GM12878 (cell line): ENCODE data around the gene IL18R1. TPM values are rescaled to one million over a fixed set of nuclear protein-coding genes. Genes with fewer than 3 reads are reported as not detected.

Experiments
- BCL11A ChIP-seq: IDR thresholded peaks from 2 replicates; pipeline ENCODE4 v1.6.1; 2011; ENCODE audit warnings: low read depth, low read length
- NFYB ChIP-seq: IDR thresholded peaks from 2 replicates; pipeline ENCODE4 v1.6.1; 2011; ENCODE audit warnings: low read depth, mild to moderate bottlenecking, low read length, improper control_type of control experiment, moderate library complexity; ENCODE audit not compliant: insufficient read depth
- PAX5 ChIP-seq: IDR thresholded peaks from 2 replicates; pipeline ENCODE4 v1.6.1; 2011; ENCODE audit warnings: low read depth, low read length, borderline replicate concordance
- PML ChIP-seq: IDR thresholded peaks from 2 replicates; pipeline ENCODE4 v1.6.1; 2012; ENCODE audit warnings: low read length, inconsistent platforms
- POLR2AphosphoS2 ChIP-seq: IDR thresholded peaks from 2 replicates; pipeline ENCODE4 v1.6.1; 2011; ENCODE audit warnings: low read depth, mild to moderate bottlenecking, low read length, improper control_type of control experiment, moderate library complexity
- RFX5 ChIP-seq: IDR thresholded peaks from 2 replicates; pipeline ENCODE4 v1.6.1; 2011; ENCODE audit warnings: low read depth, low read length, improper control_type of control experiment
- SPI1 ChIP-seq: IDR thresholded peaks from 2 replicates; pipeline ENCODE4 v1.6.1; 2011; ENCODE audit warnings: low read depth, mild to moderate bottlenecking, low read length, moderate library complexity, borderline replicate concordance; ENCODE audit not compliant: insufficient read depth
- TCF3 ChIP-seq: IDR thresholded peaks from 2 replicates; pipeline ENCODE4 v1.6.1; 2012; ENCODE audit warnings: low read depth, mild to moderate bottlenecking, low read length, borderline replicate concordance; ENCODE audit not compliant: insufficient read depth
- polyA plus RNA-seq, 11 experiments: library from polyadenylated mRNA; depleted of rRNA in 4 of 11; unstranded in 6 of 11; stranded (reverse) in 5 of 11; fragments of >200 nt; fragmentation: Nextera tagmentation in 4 of 11; fragmentation: Illumina TruSeq in 1 of 11; extraction: Ambion mirVana in 4 of 11; extraction: Trizol in 1 of 11; gene quantifications; 1 replicate in 1 of 11; 2 replicates in 10 of 11; pipeline versions ENCODE4 v1.2.1 to v1.2.3, GENCODE V29; 2011 to 2016; ENCODE audit warnings: inconsistent platforms in 2 of 11, missing spikeins in 2 of 11, low read depth in 1 of 11
- total RNA-seq, 4 experiments: library from RNA; depleted of rRNA in 3 of 4; stranded (reverse); fragments of >200 nt in 3 of 4; fragmentation: Illumina TruSeq in 1 of 4; extraction: Trizol in 1 of 4; gene quantifications; 2 replicates each; pipeline versions ENCODE4 v1.2.1 to v1.2.3, GENCODE V29; 2013 to 2021
- TF ChIP-seq, protein P1 (sequence below): fragments of 450-650 bp; IDR thresholded peaks from 2 replicates; pipeline ENCODE4 v1.6.1; 2017; ENCODE audit warnings: mild to moderate bottlenecking, moderate library complexity
- TF ChIP-seq, protein P2 (sequence below): fragments of 150-350 bp; IDR thresholded peaks from 2 replicates; pipeline ENCODE4 v1.6.1; 2014; ENCODE audit warnings: mild to moderate bottlenecking, low read depth, low read length
- TF ChIP-seq, protein P3 (sequence below): fragments of 450-650 bp; formaldehyde crosslinking; IDR thresholded peaks from 2 replicates; pipeline ENCODE4 v1.4.0; 2022; ENCODE audit warnings: mild to moderate bottlenecking, moderate library complexity
- TF ChIP-seq, protein P4 (sequence below): fragments of 450-650 bp; IDR thresholded peaks from 2 replicates; pipeline ENCODE4 v1.6.1; 2017; ENCODE audit warnings: mild to moderate bottlenecking, moderate library complexity

The IL18R1 gene
- total and polyA plus RNA-seq, 10 of the 15 experiments (the other 5 are each of a cell fraction or from before 2014, with no cell fraction given) = 3.5 to 15.5 (median 11.1) TPM

DNA sequence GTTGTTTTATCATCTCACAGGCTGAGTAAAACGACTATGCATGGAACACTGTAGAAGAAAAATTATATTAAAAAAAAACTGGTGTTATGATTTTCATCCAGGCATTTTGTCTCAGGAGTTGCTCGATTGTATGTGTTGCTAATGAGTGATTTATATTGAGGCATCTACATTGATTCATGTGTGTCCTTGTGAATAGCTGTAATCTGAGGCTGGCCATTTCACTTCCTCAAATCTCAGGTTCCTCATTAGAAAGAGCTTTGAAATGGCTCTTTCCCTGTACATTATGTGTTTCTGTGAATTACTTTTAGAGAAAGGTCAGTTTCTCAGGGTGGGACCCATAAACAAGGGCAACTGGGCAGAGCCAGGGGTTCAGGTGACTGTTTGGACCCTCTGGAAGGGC, 2.3 kb downstream of the IL18R1 start (continued):
- TF ChIP-seq, protein P1, sequence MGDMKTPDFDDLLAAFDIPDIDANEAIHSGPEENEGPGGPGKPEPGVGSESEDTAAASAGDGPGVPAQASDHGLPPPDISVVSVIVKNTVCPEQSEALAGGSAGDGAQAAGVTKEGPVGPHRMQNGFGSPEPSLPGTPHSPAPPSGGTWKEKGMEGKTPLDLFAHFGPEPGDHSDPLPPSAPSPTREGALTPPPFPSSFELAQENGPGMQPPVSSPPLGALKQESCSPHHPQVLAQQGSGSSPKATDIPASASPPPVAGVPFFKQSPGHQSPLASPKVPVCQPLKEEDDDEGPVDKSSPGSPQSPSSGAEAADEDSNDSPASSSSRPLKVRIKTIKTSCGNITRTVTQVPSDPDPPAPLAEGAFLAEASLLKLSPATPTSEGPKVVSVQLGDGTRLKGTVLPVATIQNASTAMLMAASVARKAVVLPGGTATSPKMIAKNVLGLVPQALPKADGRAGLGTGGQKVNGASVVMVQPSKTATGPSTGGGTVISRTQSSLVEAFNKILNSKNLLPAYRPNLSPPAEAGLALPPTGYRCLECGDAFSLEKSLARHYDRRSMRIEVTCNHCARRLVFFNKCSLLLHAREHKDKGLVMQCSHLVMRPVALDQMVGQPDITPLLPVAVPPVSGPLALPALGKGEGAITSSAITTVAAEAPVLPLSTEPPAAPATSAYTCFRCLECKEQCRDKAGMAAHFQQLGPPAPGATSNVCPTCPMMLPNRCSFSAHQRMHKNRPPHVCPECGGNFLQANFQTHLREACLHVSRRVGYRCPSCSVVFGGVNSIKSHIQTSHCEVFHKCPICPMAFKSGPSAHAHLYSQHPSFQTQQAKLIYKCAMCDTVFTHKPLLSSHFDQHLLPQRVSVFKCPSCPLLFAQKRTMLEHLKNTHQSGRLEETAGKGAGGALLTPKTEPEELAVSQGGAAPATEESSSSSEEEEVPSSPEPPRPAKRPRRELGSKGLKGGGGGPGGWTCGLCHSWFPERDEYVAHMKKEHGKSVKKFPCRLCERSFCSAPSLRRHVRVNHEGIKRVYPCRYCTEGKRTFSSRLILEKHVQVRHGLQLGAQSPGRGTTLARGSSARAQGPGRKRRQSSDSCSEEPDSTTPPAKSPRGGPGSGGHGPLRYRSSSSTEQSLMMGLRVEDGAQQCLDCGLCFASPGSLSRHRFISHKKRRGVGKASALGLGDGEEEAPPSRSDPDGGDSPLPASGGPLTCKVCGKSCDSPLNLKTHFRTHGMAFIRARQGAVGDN = no peak
- TF ChIP-seq POLR2AphosphoS2 = no peak
- no peak for TF ChIP-seq PAX5
- TF ChIP-seq, protein P2, sequence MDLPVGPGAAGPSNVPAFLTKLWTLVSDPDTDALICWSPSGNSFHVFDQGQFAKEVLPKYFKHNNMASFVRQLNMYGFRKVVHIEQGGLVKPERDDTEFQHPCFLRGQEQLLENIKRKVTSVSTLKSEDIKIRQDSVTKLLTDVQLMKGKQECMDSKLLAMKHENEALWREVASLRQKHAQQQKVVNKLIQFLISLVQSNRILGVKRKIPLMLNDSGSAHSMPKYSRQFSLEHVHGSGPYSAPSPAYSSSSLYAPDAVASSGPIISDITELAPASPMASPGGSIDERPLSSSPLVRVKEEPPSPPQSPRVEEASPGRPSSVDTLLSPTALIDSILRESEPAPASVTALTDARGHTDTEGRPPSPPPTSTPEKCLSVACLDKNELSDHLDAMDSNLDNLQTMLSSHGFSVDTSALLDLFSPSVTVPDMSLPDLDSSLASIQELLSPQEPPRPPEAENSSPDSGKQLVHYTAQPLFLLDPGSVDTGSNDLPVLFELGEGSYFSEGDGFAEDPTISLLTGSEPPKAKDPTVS = no peak
- no peak for TF ChIP-seq RFX5
- TF ChIP-seq SPI1 = peak; percentile 96
- no peak for TF ChIP-seq NFYB
- TF ChIP-seq, protein P3, sequence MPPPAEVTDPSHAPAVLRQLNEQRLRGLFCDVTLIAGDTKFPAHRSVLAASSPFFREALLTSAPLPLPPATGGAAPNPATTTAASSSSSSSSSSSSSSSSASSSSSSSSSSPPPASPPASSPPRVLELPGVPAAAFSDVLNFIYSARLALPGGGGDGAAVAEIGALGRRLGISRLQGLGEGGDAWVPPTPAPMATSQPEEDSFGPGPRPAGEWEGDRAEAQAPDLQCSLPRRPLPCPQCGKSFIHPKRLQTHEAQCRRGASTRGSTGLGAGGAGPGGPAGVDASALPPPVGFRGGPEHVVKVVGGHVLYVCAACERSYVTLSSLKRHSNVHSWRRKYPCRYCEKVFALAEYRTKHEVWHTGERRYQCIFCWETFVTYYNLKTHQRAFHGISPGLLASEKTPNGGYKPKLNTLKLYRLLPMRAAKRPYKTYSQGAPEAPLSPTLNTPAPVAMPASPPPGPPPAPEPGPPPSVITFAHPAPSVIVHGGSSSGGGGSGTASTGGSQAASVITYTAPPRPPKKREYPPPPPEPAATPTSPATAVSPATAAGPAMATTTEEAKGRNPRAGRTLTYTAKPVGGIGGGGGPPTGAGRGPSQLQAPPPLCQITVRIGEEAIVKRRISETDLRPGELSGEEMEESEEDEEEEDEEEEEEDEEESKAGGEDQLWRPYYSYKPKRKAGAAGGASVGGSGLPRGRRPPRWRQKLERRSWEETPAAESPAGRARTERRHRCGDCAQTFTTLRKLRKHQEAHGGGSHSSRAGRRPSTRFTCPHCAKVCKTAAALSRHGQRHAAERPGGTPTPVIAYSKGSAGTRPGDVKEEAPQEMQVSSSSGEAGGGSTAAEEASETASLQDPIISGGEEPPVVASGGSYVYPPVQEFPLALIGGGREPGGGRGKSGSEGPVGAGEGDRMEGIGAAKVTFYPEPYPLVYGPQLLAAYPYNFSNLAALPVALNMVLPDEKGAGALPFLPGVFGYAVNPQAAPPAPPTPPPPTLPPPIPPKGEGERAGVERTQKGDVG = no peak
- peak; percentile 36; the same call in 1 of the 2 replicates for TF ChIP-seq PML
- TF ChIP-seq BCL11A = peak; percentile 50; the same call in 1 of the 2 replicates
- TF ChIP-seq TCF3 = no peak
- TF ChIP-seq, protein P4, sequence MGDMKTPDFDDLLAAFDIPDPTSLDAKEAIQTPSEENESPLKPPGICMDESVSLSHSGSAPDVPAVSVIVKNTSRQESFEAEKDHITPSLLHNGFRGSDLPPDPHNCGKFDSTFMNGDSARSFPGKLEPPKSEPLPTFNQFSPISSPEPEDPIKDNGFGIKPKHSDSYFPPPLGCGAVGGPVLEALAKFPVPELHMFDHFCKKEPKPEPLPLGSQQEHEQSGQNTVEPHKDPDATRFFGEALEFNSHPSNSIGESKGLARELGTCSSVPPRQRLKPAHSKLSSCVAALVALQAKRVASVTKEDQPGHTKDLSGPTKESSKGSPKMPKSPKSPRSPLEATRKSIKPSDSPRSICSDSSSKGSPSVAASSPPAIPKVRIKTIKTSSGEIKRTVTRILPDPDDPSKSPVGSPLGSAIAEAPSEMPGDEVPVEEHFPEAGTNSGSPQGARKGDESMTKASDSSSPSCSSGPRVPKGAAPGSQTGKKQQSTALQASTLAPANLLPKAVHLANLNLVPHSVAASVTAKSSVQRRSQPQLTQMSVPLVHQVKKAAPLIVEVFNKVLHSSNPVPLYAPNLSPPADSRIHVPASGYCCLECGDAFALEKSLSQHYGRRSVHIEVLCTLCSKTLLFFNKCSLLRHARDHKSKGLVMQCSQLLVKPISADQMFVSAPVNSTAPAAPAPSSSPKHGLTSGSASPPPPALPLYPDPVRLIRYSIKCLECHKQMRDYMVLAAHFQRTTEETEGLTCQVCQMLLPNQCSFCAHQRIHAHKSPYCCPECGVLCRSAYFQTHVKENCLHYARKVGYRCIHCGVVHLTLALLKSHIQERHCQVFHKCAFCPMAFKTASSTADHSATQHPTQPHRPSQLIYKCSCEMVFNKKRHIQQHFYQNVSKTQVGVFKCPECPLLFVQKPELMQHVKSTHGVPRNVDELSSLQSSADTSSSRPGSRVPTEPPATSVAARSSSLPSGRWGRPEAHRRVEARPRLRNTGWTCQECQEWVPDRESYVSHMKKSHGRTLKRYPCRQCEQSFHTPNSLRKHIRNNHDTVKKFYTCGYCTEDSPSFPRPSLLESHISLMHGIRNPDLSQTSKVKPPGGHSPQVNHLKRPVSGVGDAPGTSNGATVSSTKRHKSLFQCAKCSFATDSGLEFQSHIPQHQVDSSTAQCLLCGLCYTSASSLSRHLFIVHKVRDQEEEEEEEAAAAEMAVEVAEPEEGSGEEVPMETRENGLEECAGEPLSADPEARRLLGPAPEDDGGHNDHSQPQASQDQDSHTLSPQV = no peak
- TF ChIP-seq, all 136 proteins: peak for 10
